OCI-LY7 (cell line): ENCODE results near the gene SLC35E1. TPM values are rescaled to one million over a fixed set of nuclear protein-coding genes. Genes with fewer than 3 reads are reported as not detected.

Source experiments
- BruUV-seq: library from RNA; stranded (reverse); fragments of 400-500 nt; replicated peaks from 2 replicates; lab custom pipeline; 2021; lab: Mats Ljungman, UMichigan
- CTCF ChIA-PET: fragments of 300-600 bp; sonication (Branson Sonifier 250); formaldehyde crosslinking; loops from one replicate; lab custom pipeline; 2022; ENCODE audit warnings: antibody characterized with exemption; ENCODE audit not compliant: unreplicated experiment; lab: Charles Lee
- POLR2A ChIA-PET: fragments of 300-600 bp; sonication (Branson Sonifier 250); formaldehyde crosslinking; loops from one replicate; lab custom pipeline; 2022; ENCODE audit warnings: antibody characterized with exemption; lab: Charles Lee
- DNase-seq: peaks from one replicate; pipeline ENCODE4 v3.0.0-alpha.2; 2015; ENCODE audit warnings: low spot score
- H2AFZ ChIP-seq: fragments of 200-600 bp; sonication (generic), shearing (Covaris generic); 2 replicates; pipeline ENCODE4 v1.6.1; 2014; ENCODE audit warnings: mild to moderate bottlenecking, antibody characterized with exemption, low read length, moderate library complexity
- H3K27ac ChIP-seq: fragments of 200-600 bp; sonication (generic); 2 replicates; pipeline ENCODE4 v1.5.1; 2014; ENCODE audit warnings: mixed run types, low read depth, mild to moderate bottlenecking, moderate library complexity, low read length, inconsistent platforms; ENCODE audit not compliant: poor library complexity, severe bottlenecking
- H3K36me3 ChIP-seq: fragments of 200-600 bp; sonication (generic); 2 replicates; pipeline ENCODE4 v1.6.1; 2014; ENCODE audit warnings: mild to moderate bottlenecking, antibody characterized with exemption, low read length, moderate library complexity, mixed read lengths; ENCODE audit not compliant: insufficient read depth
- H3K4me1 ChIP-seq: fragments of 200-600 bp; sonication (generic); 2 replicates; pipeline ENCODE4 v1.5.1; 2014; ENCODE audit warnings: mild to moderate bottlenecking, low read length; ENCODE audit not compliant: insufficient read depth, poor library complexity, severe bottlenecking
- H3K4me2 ChIP-seq: fragments of 200-600 bp; sonication (generic); 2 replicates; pipeline ENCODE4 v1.6.1; 2014; ENCODE audit warnings: mild to moderate bottlenecking, low read length
- H3K4me3 ChIP-seq: fragments of 200-600 bp; sonication (generic); 2 replicates; pipeline ENCODE4 v1.5.1; 2014; ENCODE audit warnings: mild to moderate bottlenecking, low read depth, low read length; ENCODE audit not compliant: poor library complexity, severe bottlenecking
- H3K79me2 ChIP-seq: fragments of 200-600 bp; sonication (generic); 2 replicates; pipeline ENCODE4 v1.6.1; 2016; ENCODE audit warnings: low read depth, mild to moderate bottlenecking, low read length, moderate library complexity, mixed read lengths; ENCODE audit not compliant: insufficient read depth
- H3K9me2 ChIP-seq: fragments of 200-600 bp; sonication (generic); 2 replicates; pipeline ENCODE4 v1.6.1; 2016; ENCODE audit warnings: mild to moderate bottlenecking, low read length, mixed read lengths; ENCODE audit not compliant: insufficient read depth
- H3K9me3 ChIP-seq: fragments of 200-600 bp; sonication (generic); 2 replicates; pipeline ENCODE4 v1.6.1; 2014; ENCODE audit warnings: mild to moderate bottlenecking, mixed run types, low read length, mixed read lengths
- H4K20me1 ChIP-seq: fragments of 200-600 bp; sonication (generic); 2 replicates; pipeline ENCODE4 v1.6.1; 2014; ENCODE audit warnings: mild to moderate bottlenecking, antibody characterized with exemption, low read length, moderate library complexity, mixed read lengths; ENCODE audit not compliant: insufficient read depth
- EZH2phosphoT487 ChIP-seq: fragments of 200-600 bp; sonication (generic); IDR thresholded peaks from 2 replicates; pipeline ENCODE4 v1.6.1; 2018; ENCODE audit warnings: low read depth, borderline replicate concordance, mild to moderate bottlenecking, mixed run types, antibody characterized with exemption, low read length, moderate library complexity, mixed read lengths
- intact Hi-C: fragments of 100-400 bp; cut with micrococcal nuclease; formaldehyde crosslinking; loops from one replicate; pipeline ENCODE4 v1.10.0; 2022; ENCODE audit not compliant: unreplicated experiment
- total RNA-seq, 2 experiments: library from RNA; depleted of rRNA in 1 of 2; stranded (reverse); fragments of >200 nt in 1 of 2; shearing (Covaris generic) in 1 of 2; gene quantifications; 2 replicates each; pipeline ENCODE4 v1.2.3, GENCODE V29; 2014 to 2022
- TF ChIP-seq, protein P1 (sequence below): fragments of 200-600 bp; sonication (generic); conservative IDR thresholded peaks from 2 replicates; pipeline ENCODE4 v1.5.1; 2014; ENCODE audit warnings: mild to moderate bottlenecking, antibody characterized with exemption, low read length, moderate library complexity, mixed read lengths

Gene SLC35E1
- total RNA-seq, 2 experiments from 2014 or later: 21.1 to 41.2 TPM

GRCh38 chr19:16541526-16542044 is 30.6 kb downstream of the SLC35E1 start:
- Histone ChIP-seq H3K79me2 (peaks cover 87% of the 10 kb centered on the region), H3K9me3 (no peaks in the 10 kb centered on the region), H3K36me3 (peaks cover 50% of the 10 kb centered on the region), H4K20me1 (peaks cover 12% of the 10 kb centered on the region; the same call in 1 of the 2 replicates), H3K4me1 (peaks cover 33% of the 10 kb centered on the region), H3K4me3 (peak overlapping the region; percentile 96), H2AFZ (peak overlapping the region; percentile 15; the same call in 1 of the 2 replicates), H3K4me2 (peak overlapping the region; percentile 87), H3K27ac (peak overlapping the region; percentile 71), H3K9me2 (no peaks in the 10 kb centered on the region)
- intact Hi-C loops: loop anchor here (2.0 to 5.0 kb wide), 2 partner anchors 46 to 87 kb away; partner anchors contain the start of gene MED26
- ChIA-PET CTCF (no interaction called here), POLR2A (no interaction called here)
- TF ChIP-seq, protein P1, sequence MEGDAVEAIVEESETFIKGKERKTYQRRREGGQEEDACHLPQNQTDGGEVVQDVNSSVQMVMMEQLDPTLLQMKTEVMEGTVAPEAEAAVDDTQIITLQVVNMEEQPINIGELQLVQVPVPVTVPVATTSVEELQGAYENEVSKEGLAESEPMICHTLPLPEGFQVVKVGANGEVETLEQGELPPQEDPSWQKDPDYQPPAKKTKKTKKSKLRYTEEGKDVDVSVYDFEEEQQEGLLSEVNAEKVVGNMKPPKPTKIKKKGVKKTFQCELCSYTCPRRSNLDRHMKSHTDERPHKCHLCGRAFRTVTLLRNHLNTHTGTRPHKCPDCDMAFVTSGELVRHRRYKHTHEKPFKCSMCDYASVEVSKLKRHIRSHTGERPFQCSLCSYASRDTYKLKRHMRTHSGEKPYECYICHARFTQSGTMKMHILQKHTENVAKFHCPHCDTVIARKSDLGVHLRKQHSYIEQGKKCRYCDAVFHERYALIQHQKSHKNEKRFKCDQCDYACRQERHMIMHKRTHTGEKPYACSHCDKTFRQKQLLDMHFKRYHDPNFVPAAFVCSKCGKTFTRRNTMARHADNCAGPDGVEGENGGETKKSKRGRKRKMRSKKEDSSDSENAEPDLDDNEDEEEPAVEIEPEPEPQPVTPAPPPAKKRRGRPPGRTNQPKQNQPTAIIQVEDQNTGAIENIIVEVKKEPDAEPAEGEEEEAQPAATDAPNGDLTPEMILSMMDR: no peak
- TF ChIP-seq EZH2phosphoT487: no peak
- TSS peak; percentile 90 for BruUV-seq
- DNase-seq: peak; percentile 50

DNA sequence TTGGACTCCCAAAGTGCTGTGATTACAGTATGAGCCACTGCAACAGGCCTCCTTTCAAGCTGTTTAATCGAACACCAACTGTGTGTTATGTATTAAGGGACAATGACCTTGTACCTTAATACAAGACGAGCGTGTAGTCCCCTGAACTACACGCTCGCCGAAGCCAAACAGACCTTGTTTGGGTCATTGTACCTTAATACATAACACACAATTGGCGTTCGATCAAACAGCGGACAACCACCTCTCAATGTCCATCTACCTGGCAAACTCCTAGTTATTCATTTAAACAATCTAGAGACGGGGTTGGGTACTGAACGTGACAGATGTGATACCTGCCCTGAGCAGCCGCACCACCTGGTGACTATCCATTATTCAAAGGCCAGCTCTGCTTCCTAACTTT is 31.3 kb downstream of the SLC35E1 start:
- H3K9me2 ChIP-seq: no peaks in the 10 kb centered on the region
- H2AFZ ChIP-seq: no peak overlapping the region
- no peak overlapping the region for H3K27ac ChIP-seq
- ChIA-PET POLR2A (no interaction called here), CTCF (no interaction called here)
- no peaks in the 10 kb centered on the region for H3K9me3 ChIP-seq
- intact Hi-C loops: loop anchor here (5.0 kb wide), 1 partner anchor 46 kb away; no protein-coding TSS in a partner anchor
- no peak for DNase-seq
- TF ChIP-seq, protein P1: no peak
- TF ChIP-seq EZH2phosphoT487: no peak
- BruUV-seq: no TSS peak
- peak overlapping the region; percentile 87 for H3K4me2 ChIP-seq
- peaks cover 12% of the 10 kb centered on the region; the same call in 1 of the 2 replicates for H4K20me1 ChIP-seq
- H3K4me1 ChIP-seq: peaks cover 33% of the 10 kb centered on the region
- peak overlapping the region; percentile 96 for H3K4me3 ChIP-seq
- H3K79me2 ChIP-seq: peaks cover 94% of the 10 kb centered on the region
- H3K36me3 ChIP-seq: peaks cover 56% of the 10 kb centered on the region

- CTCF ChIA-PET: interaction anchor here (0.6 kb wide), 2 partner anchors 69 to 135 kb away, joined by 3 read pairs; no protein-coding TSS in a partner anchor
- POLR2A ChIA-PET: no interaction called here
- H3K4me2 ChIP-seq: no peak overlapping the region
- TF ChIP-seq, protein P1: no peak
- no peak for TF ChIP-seq EZH2phosphoT487
- H2AFZ ChIP-seq: no peak overlapping the region
- no peak overlapping the region for H3K27ac ChIP-seq
- no TSS peak for BruUV-seq
- H3K9me3 ChIP-seq: no peaks in the 10 kb centered on the region
- H3K4me1 ChIP-seq: peaks cover 8% of the 10 kb centered on the region
- peaks cover 12% of the 10 kb centered on the region; the same call in 1 of the 2 replicates for H4K20me1 ChIP-seq
- no peak overlapping the region for H3K4me3 ChIP-seq
- peaks cover 95% of the 10 kb centered on the region for H3K36me3 ChIP-seq
- peaks cover 63% of the 10 kb centered on the region for H3K79me2 ChIP-seq
- no peak for DNase-seq
- H3K9me2 ChIP-seq: no peaks in the 10 kb centered on the region
- intact Hi-C loops: no loop called here
Measured at GRCh38 chr19:16537111-16537510, 35.1 kb downstream of the SLC35E1 start.
